NCI-H2196 (cell line): ENCODE results near the gene PGP.

Experiments used
- DNase-seq: peaks from one replicate; lab custom pipeline; 2025; ENCODE audit not compliant: unreplicated experiment; lab: John Stamatoyannopoulos, UW

PGP gene

GRCh38 chr16:2184346-2184745 lies 30.3 kb downstream of the PGP start:
- DNase-seq = no peak

- no peak for DNase-seq
Observed at GRCh38 chr16:2183671-2184070, 31.0 kb downstream of the PGP start.

- DNase-seq = no peak
Observed at GRCh38 chr16:2181952-2182351, 32.7 kb downstream of the PGP start.

GRCh38 chr16:2180962-2181923 lies 33.4 kb downstream of the PGP start:
- DNase-seq = no peak

- no peak for DNase-seq
Observed at GRCh38 chr16:2180461-2180860, 34.2 kb downstream of the PGP start.

- no peak for DNase-seq
Observed at GRCh38 chr16:2179576-2179975, 35.1 kb downstream of the PGP start.

GRCh38 chr16:2179107-2179501 lies 35.5 kb downstream of the PGP start:
- no peak for DNase-seq

GRCh38 chr16:2178321-2179106 lies 36.1 kb downstream of the PGP start:
- DNase-seq = no peak

- DNase-seq = no peak
Observed at GRCh38 chr16:2177561-2177960, 37.1 kb downstream of the PGP start.

GRCh38 chr16:2177101-2177500 lies 37.5 kb downstream of the PGP start:
- no peak for DNase-seq

- DNase-seq = no peak
Observed at GRCh38 chr16:2176047-2176446, 38.6 kb downstream of the PGP start.

- no peak for DNase-seq
Observed at GRCh38 chr16:2175454-2175853, 39.2 kb downstream of the PGP start.

GRCh38 chr16:2174396-2175131 lies 40.1 kb downstream of the PGP start:
- DNase-seq = no peak

GRCh38 chr16:2173916-2174315 lies 40.7 kb downstream of the PGP start:
- no peak for DNase-seq

- DNase-seq = no peak
Observed at GRCh38 chr16:2173366-2173765, 41.3 kb downstream of the PGP start.

GRCh38 chr16:2172688-2173335 lies 41.8 kb downstream of the PGP start:
- DNase-seq = no peak

- DNase-seq = no peak
Observed at GRCh38 chr16:2171601-2172178, 43.0 kb downstream of the PGP start.

- DNase-seq = no peak
Observed at GRCh38 chr16:2170587-2171435, 43.8 kb downstream of the PGP start.

GRCh38 chr16:2170080-2170479 lies 44.6 kb downstream of the PGP start:
- DNase-seq = no peak
